Measurements from ENCODE around the gene IGSF3.
"Not testable (repeated sequence)": the region's sequence is repeated elsewhere in the genome, so short reads cannot be mapped to it uniquely, and the experiment has no call there.

- TF ChIP-seq CTCF (IDR thresholded peaks at IDR 0.05); POLR2A (IDR thresholded peaks at IDR 0.05; ENCODE audit: low read depth); EP300 (IDR thresholded peaks at IDR 0.05): not testable (repeated sequence)
These were observed 21.5 kb downstream of the IGSF3 start for GRCh38 chr1:116645802-116646672.
